HG02623 (cell line): ENCODE results near the gene TSHZ2.

Experiments used
- ATAC-seq: cut with Tn5 transposase; IDR thresholded peaks from one replicate; pipeline ENCODE4 v1.9.1; 2021; ENCODE audit warnings: moderate library complexity; ENCODE audit not compliant: unreplicated experiment

TSHZ2 gene

GRCh38 chr20:53331151-53331973 is 359.2 kb downstream of the TSHZ2 start:
- no peak for ATAC-seq

DNA sequence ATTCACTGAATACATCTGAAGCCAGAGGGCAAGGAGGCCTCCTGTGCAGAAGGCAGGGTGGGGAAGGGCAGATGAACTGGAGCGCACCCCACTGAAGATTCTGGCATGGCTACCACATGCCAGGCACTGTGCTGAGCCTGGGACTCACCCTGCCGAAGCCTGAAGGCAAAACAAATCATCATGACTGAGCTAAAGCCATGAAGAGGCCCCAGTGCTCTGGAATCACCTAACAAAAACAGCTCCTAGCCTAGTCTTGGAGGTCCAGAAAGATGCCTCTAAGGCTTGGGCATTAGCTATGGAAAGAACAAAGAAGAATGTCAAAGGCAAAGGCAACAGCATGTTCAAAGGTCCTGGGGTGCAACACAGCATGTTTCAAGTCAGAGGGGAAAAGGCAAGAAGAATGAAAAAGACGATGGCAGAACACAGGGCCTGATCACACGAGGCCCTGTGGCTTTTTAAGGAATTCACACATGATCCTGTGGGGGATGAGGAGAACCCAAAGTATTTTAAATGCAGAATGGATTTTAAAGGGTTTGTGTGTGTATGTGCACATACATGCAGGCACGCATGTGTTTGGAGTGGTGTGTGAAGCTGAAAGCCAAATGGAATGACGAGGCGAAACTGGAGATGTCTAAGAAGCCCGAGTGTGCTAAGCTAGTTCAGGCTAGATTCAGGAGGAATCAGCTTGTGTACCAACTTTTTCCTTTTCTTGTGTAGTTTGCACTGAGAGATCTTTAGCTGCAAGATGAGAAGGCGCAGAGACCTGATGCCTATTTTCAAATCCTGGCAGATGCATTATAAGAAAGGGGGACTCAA is 360.1 kb downstream of the TSHZ2 start:
- ATAC-seq, result no peak

GRCh38 chr20:53334861-53335260 is 362.7 kb downstream of the TSHZ2 start:
- ATAC-seq, result no peak

GRCh38 chr20:53335555-53335954 is 363.4 kb downstream of the TSHZ2 start:
- ATAC-seq, result no peak

DNA sequence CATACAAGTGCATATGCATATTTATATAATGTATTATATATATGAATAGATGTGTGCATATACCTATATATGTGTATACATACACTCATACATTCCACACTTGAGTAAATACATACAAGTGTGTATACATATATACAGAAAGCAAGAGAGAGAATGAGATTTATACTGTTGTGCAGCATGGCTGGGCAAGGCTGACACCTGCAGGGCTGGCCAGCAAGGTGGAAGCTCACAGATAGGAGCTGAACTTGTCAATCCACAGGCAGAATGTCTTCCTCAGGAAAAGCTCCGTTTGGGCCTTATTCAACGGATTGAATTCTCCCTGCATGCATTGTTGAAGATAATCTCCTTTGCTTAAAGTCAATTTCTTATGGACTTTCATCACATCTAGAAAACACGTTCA is 364.7 kb downstream of the TSHZ2 start:
- ATAC-seq, result no peak

DNA sequence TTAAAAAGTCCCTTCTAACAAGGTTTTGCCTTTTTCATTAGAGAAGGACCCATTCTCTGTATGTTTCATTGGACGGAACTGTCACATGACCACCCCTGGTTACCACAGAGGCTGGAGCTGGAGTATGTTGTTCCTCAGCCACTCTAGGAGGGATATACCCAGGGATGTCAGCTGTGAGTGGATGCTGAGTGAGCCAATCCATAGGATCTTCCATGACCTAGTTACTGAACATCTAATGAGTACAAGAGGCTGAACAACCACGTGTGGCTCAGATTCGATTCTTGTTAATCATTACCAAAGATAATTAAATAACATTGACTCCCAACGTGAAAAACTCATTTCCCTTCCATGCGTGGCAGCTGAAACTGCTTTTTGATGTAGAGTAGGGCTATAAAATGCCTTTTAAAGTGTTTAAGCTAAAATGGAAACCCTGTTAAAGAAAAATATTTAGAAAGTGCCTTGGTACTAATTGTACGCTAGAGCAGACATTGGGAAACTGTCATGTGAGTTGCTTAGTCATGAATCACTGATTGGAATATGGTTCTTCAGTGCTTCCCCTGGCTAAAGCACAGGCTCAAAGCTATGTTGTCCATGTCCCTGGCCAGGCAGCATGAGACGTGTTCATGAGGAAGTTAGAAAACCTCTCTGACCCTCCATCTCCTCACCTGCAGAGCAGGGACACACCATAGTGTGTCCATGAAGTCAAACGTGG is 365.4 kb downstream of the TSHZ2 start:
- ATAC-seq, result no peak

- ATAC-seq, result no peak
Measured at GRCh38 chr20:53338716-53339115, 366.6 kb downstream of the TSHZ2 start.

DNA sequence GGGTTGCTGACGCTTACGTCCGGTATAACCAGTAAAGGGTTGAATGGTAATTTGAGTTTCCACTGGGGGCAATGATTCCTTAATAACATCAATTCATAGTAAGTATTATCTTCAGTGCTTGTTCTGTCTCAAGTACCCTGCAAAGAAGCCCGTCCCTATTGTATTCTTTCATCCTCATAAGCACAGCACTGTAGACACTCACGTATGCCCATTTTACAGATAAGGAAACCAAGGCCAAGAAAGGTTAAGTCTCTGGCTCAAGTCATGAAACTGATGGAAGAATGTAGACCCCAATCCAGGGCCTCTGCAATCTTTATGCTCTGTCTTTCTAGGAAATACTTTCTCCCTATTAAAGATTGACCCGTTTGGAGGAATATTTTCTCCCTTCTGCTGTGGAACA is 370.3 kb downstream of the TSHZ2 start:
- no peak for ATAC-seq

- ATAC-seq, result no peak
Measured at GRCh38 chr20:53343448-53343847, 371.3 kb downstream of the TSHZ2 start.

DNA sequence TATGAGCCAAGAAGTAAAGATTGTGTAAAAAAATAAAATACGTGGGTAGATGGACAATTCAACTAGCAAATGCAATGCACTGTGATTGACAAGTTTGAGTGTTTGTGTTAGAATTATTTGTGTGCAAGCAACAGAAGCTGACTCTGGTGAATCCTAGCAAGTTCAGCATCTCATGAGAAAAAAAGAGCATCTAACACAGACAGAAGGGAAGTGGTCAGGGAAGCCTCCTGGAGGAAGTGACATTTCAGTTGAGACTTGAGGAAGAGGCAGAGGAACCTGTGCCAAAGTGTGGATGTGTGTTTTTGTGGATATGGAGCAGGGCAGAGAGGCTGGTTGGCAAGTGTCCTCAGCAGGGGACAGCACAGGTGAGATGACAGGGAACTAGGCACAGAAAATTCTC is 372.7 kb downstream of the TSHZ2 start:
- no peak for ATAC-seq

GRCh38 chr20:53345536-53346334 is 373.6 kb downstream of the TSHZ2 start:
- ATAC-seq, result no peak

DNA sequence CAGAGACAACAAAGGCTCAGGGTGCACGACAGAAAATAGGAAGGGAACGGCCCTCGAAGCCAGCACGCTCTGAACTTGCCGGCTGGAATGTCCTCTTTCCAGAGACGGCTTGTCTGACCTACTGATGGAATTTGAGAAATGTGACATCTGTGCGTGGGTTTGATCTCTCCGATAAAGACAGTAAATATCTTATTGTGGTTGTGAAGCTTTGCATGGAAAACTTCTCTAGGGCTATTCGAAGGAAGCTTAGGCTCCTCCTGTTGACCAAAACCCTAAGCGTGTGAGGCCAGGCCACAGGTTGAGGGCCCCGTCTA is 374.1 kb downstream of the TSHZ2 start:
- no peak for ATAC-seq

DNA sequence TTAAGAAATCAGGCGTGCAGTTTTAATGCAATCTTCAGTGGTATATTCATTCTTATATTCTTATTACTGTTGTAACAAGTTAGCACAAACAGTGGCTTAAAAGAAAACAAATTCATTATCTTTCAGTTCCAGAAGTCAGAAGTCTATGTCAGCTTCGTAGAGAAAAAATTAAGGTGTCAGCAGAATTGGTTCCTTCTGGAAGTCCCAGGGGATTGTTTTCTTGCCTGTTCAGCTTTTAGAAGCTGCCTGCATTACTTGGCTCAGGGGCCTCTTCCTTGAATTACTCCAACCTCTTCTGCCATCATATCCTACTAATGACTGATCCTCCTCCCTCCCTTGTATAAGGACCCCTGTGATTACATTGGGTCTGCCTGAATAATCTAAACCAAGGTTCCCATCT is 377.6 kb downstream of the TSHZ2 start:
- ATAC-seq, result no peak

GRCh38 chr20:53352727-53353440 is 380.7 kb downstream of the TSHZ2 start:
- ATAC-seq, result no peak

DNA sequence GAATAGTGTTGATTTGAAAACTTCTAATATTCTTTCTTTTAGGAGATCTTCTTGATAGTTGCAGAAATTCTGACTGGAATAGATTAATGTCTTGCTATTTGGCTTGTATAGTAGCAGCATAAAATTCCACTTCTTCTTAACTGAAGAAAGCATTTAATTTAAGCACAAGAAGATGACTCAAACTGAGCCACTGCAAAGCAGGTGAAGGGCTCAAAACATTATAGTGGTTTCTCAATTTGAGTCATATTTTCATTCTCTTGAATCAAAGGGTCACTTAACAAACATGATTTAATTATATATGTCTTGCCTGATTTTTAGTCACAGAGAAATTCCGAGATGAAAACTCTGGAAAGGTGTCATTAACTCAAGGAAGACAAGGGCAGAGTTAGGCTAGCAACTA is 382.2 kb downstream of the TSHZ2 start:
- ATAC-seq, result no peak

GRCh38 chr20:53355790-53356189 is 383.6 kb downstream of the TSHZ2 start:
- ATAC-seq, result no peak

DNA sequence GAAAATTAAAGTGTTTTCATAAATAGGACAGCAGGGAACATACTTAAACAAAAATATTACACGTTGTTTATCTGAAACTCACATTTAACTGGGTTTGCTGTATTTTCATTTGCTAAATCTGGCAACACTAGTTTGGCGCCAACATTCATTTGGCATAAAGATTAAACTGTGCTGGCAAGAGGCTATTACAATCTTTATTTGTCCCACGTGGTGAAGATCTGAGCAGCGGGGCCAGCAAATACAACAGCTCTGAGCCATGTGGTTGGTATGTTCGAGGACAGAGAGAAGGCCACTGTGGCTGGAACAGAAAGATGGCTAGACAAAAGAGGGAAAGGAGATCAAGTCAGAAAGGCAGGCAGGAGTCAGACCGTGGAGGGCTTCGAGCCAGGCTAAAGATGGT is 387.3 kb downstream of the TSHZ2 start:
- no peak for ATAC-seq

GRCh38 chr20:53360852-53361251 is 388.7 kb downstream of the TSHZ2 start:
- ATAC-seq, result no peak

DNA sequence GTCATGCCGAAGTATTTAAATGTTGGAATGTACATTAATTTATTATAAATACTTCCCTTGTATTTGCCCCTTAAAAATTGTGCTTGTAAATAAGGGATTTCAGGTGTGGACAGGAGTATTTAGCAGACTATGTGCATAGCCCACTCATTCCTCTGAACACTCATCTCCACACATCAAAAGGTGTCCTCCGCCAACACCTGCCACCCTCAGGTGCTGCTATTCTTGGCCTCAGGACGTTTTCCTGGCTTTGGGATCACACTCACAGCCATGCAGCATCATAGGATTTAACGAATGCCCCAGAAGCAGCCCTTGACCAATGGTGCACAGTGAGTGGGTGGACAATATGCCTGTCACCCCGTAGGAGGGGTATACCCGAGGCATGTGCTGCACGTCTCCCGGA is 390.6 kb downstream of the TSHZ2 start:
- ATAC-seq, result no peak

GRCh38 chr20:53364646-53365045 is 392.5 kb downstream of the TSHZ2 start:
- no peak for ATAC-seq
